H9 (cell line): Measurements from ENCODE around the gene SKAP1. TPM values are rescaled to one million over a fixed set of nuclear protein-coding genes. Genes with fewer than 3 reads are reported as not detected.

Experiments
- DNase-seq: peaks from one replicate; pipeline ENCODE4 v3.0.0-alpha.2; 2017
- H2AFZ ChIP-seq: one replicate; pipeline ENCODE4 v1.6.1; 2013; ENCODE audit warnings: mild to moderate bottlenecking, low read length, control low read depth, moderate library complexity
- H2AK5ac ChIP-seq: 2 replicates; pipeline ENCODE4 v1.6.1; 2013; ENCODE audit warnings: low read length, control low read depth, mixed read lengths; ENCODE audit not compliant: insufficient read length
- H2BK120ac ChIP-seq: one replicate; pipeline ENCODE4 v1.6.1; 2013; ENCODE audit warnings: low read depth, mild to moderate bottlenecking, low read length, control low read depth, inconsistent platforms; ENCODE audit not compliant: poor library complexity, severe bottlenecking
- H2BK12ac ChIP-seq: 2 replicates; pipeline ENCODE4 v1.6.1; 2013; ENCODE audit warnings: low read length, control low read depth, mixed read lengths, low read depth; ENCODE audit not compliant: insufficient read length
- H2BK15ac ChIP-seq: 2 replicates; pipeline ENCODE4 v1.6.1; 2013; ENCODE audit warnings: low read depth, low read length, control low read depth
- H2BK20ac ChIP-seq: one replicate; pipeline ENCODE4 v1.6.1; 2013; ENCODE audit warnings: low read depth, mild to moderate bottlenecking, low read length, control low read depth, inconsistent platforms; ENCODE audit not compliant: poor library complexity, severe bottlenecking
- H2BK5ac ChIP-seq: 2 replicates; pipeline ENCODE4 v1.6.1; 2013; ENCODE audit warnings: low read length, control low read depth, mixed read lengths; ENCODE audit not compliant: insufficient read length
- H3K14ac ChIP-seq: 2 replicates; pipeline ENCODE4 v1.6.1; 2013; ENCODE audit warnings: low read length, control low read depth; ENCODE audit not compliant: insufficient read depth
- H3K18ac ChIP-seq: 2 replicates; pipeline ENCODE4 v1.6.1; 2013; ENCODE audit warnings: low read depth, mild to moderate bottlenecking, mixed read lengths, low read length, control low read depth; ENCODE audit not compliant: insufficient read length
- H3K23ac ChIP-seq: 2 replicates; pipeline ENCODE4 v1.6.1; 2013; ENCODE audit warnings: low read length, control low read depth, mixed read lengths, low read depth; ENCODE audit not compliant: insufficient read length
- H3K23me2 ChIP-seq: 2 replicates; pipeline ENCODE4 v1.6.1; 2013; ENCODE audit warnings: low read depth, mild to moderate bottlenecking, mixed read lengths, low read length, control low read depth; ENCODE audit not compliant: insufficient read length, poor library complexity, severe bottlenecking
- H3K27ac ChIP-seq: 2 replicates; pipeline ENCODE4 v1.5.1; 2013; ENCODE audit warnings: low read length, control low read depth, mixed read lengths, low read depth; ENCODE audit not compliant: insufficient read length
- H3K27me3 ChIP-seq: 2 replicates; pipeline ENCODE4 v1.6.1; 2013; ENCODE audit warnings: low read length, control low read depth, inconsistent platforms; ENCODE audit not compliant: insufficient read depth
- H3K4ac ChIP-seq: 2 replicates; pipeline ENCODE4 v1.6.1; 2013; ENCODE audit warnings: low read depth, mild to moderate bottlenecking, control low read depth, inconsistent platforms, low read length, moderate library complexity
- H3K4me1 ChIP-seq: 2 replicates; pipeline ENCODE4 v1.6.1; 2013; ENCODE audit warnings: low read length, control low read depth, inconsistent platforms; ENCODE audit not compliant: insufficient read depth
- H3K4me2 ChIP-seq: 2 replicates; pipeline ENCODE4 v1.6.1; 2013; ENCODE audit warnings: low read length, control low read depth, mixed read lengths; ENCODE audit not compliant: insufficient read length, insufficient read depth
- H3K56ac ChIP-seq: 2 replicates; pipeline ENCODE4 v1.6.1; 2013; ENCODE audit warnings: low read depth, mild to moderate bottlenecking, mixed read lengths, low read length, control low read depth; ENCODE audit not compliant: insufficient read length
- H3K79me1 ChIP-seq: 2 replicates; pipeline ENCODE4 v1.6.1; 2013; ENCODE audit warnings: low read depth, mild to moderate bottlenecking, moderate library complexity, low read length, control low read depth, inconsistent platforms; ENCODE audit not compliant: insufficient read depth, poor library complexity, severe bottlenecking
- H3K79me2 ChIP-seq: 2 replicates; pipeline ENCODE4 v1.6.1; 2013; ENCODE audit warnings: low read length, control low read depth, inconsistent platforms; ENCODE audit not compliant: insufficient read depth
- H3K9ac ChIP-seq: 2 replicates; pipeline ENCODE4 v1.6.1; 2013; ENCODE audit warnings: low read length, control low read depth, mixed read lengths; ENCODE audit not compliant: insufficient read length; ENCODE audit errors: extremely low read depth
- H3K9me3 ChIP-seq: one replicate; pipeline ENCODE4 v1.6.1; 2013; ENCODE audit warnings: low read depth, low read length, inconsistent platforms; ENCODE audit not compliant: control insufficient read depth
- H3T11ph ChIP-seq: one replicate; pipeline ENCODE4 v1.6.1; 2013; ENCODE audit warnings: mild to moderate bottlenecking, low read length, control low read depth, inconsistent platforms
- H4K20me1 ChIP-seq: one replicate; pipeline ENCODE4 v1.6.1; 2013; ENCODE audit not compliant: control insufficient read depth, insufficient read length, insufficient read depth
- H4K5ac ChIP-seq: 2 replicates; pipeline ENCODE4 v1.6.1; 2013; ENCODE audit warnings: low read depth, mild to moderate bottlenecking, mixed read lengths, low read length, control low read depth; ENCODE audit not compliant: insufficient read length
- H4K8ac ChIP-seq: replicated peaks from 2 replicates; pipeline ENCODE4 v1.6.1; 2013; ENCODE audit warnings: low read length, control low read depth, mixed read lengths, low read depth; ENCODE audit not compliant: insufficient read length
- H4K91ac ChIP-seq: 2 replicates; pipeline ENCODE4 v1.6.1; 2013; ENCODE audit warnings: low read depth, mild to moderate bottlenecking, moderate library complexity, mixed read lengths, low read length, control low read depth; ENCODE audit not compliant: insufficient read length
- H3K27ac Mint-ChIP-seq, 3 experiments: 2 replicates in 2 of 3; 3 replicates in 1 of 3; pipeline ENCODE4 v1.8.0; 2020 to 2021; ENCODE audit warnings: mixed read lengths in 3 of 3, mild to moderate bottlenecking in 1 of 3, moderate library complexity in 1 of 3
- H3K27me3 Mint-ChIP-seq: 2 replicates; pipeline ENCODE4 v1.8.0; 2021; ENCODE audit warnings: low read depth, mild to moderate bottlenecking, moderate library complexity, mixed read lengths
- H3K36me3 Mint-ChIP-seq, 3 experiments: 2 replicates in 2 of 3; 3 replicates in 1 of 3; pipeline ENCODE4 v1.8.0; 2020 to 2021; ENCODE audit warnings: low read depth in 3 of 3, mixed read lengths in 3 of 3; ENCODE audit not compliant: insufficient read depth in 1 of 3
- H3K4me1 Mint-ChIP-seq, 2 experiments: 2 replicates each; pipeline ENCODE4 v1.8.0; 2020; ENCODE audit warnings: mixed read lengths in 2 of 2
- H3K4me3 Mint-ChIP-seq, 2 experiments: 2 replicates in 1 of 2; 3 replicates in 1 of 2; pipeline ENCODE4 v1.8.0; 2020 to 2021; ENCODE audit warnings: mild to moderate bottlenecking in 2 of 2, mixed read lengths in 2 of 2, moderate library complexity in 1 of 2
- H3K9me3 Mint-ChIP-seq, 2 experiments: 2 replicates in 1 of 2; 3 replicates in 1 of 2; pipeline ENCODE4 v1.8.0; 2020; ENCODE audit warnings: mild to moderate bottlenecking in 2 of 2, mixed read lengths in 2 of 2, moderate library complexity in 1 of 2
- CTCF ChIP-seq: fragments of 200-600 bp; sonication (generic); conservative IDR thresholded peaks from 3 replicates; pipeline ENCODE4 v1.8.0; 2021; ENCODE audit warnings: antibody characterized with exemption, mild to moderate bottlenecking
- WGBS: extraction: QIAGEN DNeasy Blood & Tissue Kit; methylation state at CpG from one replicate; pipeline ENCODE4 v1.1.7; 2013; ENCODE audit warnings: missing lambda C conversion rate, low lambda C conversion rate, mixed read lengths; ENCODE audit not compliant: insufficient read length; ENCODE audit errors: extremely low coverage; 5-methylcytosine and 5-hydroxymethylcytosine counted together
- total RNA-seq: library from RNA; stranded (reverse); gene quantifications from 2 replicates; pipeline ENCODE4 v1.2.1, GENCODE V29; 2021

Gene SKAP1
- total RNA-seq, 1 experiment from 2014 or later = not detected

GRCh38 chr17:48202959-48203358 is 227.1 kb downstream of the SKAP1 start:
- Histone ChIP-seq H3K23ac (no peak overlapping the region), H2AFZ (no peak overlapping the region), H3K4me1 (no peaks in the 10 kb centered on the region), H4K8ac (no peak overlapping the region), H3K27me3 (no peaks in the 10 kb centered on the region), H3K14ac (no peak overlapping the region), H4K91ac (no peak overlapping the region), H3K9ac (no peak overlapping the region), H3K79me2 (no peaks in the 10 kb centered on the region), H2BK20ac (no peak overlapping the region), H3K9me3 (no peaks in the 10 kb centered on the region), H2AK5ac (no peak overlapping the region), H4K20me1 (no peaks in the 10 kb centered on the region), H3K4me2 (no peak overlapping the region), H3K56ac (no peak overlapping the region), H2BK5ac (no peak overlapping the region), H3K79me1 (no peaks in the 10 kb centered on the region), H2BK12ac (no peak overlapping the region), H2BK15ac (no peak overlapping the region), H2BK120ac (no peak overlapping the region), H3K18ac (no peak overlapping the region), H3T11ph (no peak overlapping the region), H4K5ac (no peak overlapping the region), H3K4ac (no peak overlapping the region), H3K27ac (no peak overlapping the region), H3K23me2 (peaks cover 2% of the 10 kb centered on the region)
- Mint-ChIP-seq H3K27ac (no peak overlapping the region), H3K36me3 (no peaks in the 10 kb centered on the region), H3K4me1 (no peaks in the 10 kb centered on the region), H3K4me3 (no peak overlapping the region), H3K27me3 (peaks cover 29% of the 10 kb centered on the region), H3K9me3 (no peaks in the 10 kb centered on the region; a peak in 1 of 5 replicates)
- no CpG with 5 or more reads among the region's 2 CpGs for WGBS
- TF ChIP-seq CTCF = no peak
- DNase-seq = no peak
